ENCODE results near the gene BARHL1. TPM values are rescaled to one million over a fixed set of nuclear protein-coding genes. Genes with fewer than 3 reads are reported as not detected.

Gene BARHL1
- total RNA-seq, 2 donors from 2014 or later: not detected

DNA sequence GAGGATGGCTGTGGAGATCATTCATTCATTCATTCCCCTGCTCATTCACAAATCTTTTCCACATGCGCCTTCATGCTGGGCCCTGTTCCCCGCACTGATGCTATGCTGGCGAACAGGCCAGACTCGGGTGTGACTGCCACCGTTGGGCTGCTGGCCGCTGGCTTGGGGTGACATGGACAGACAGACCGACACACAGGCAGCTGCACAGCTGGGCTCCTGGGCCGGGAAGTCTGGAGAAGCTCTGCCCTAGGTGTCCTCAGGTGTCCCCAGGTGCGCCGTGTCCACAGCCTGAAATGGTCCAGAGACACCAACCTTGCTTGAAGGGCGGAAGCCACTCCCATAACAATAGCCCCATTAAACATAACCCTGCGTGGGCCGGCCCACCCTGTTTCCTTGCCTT, 35.0 kb upstream of the BARHL1 start:
- Mint-ChIP-seq H3K36me3 (ENCODE audit: insufficient read depth in 2 of 2) (no peaks in the 10 kb centered on the region), H3K27ac (no peak overlapping the region), H3K4me1 (ENCODE audit: low read depth) (no peaks in the 10 kb centered on the region), H3K27me3 (ENCODE audit: low read depth) (peaks cover 6% of the 10 kb centered on the region), H3K9me3 (no peaks in the 10 kb centered on the region), H3K4me3 (no peak overlapping the region)
- DNase-seq (no peak), ATAC-seq (replicated peaks in 1 of 2) (no peak)

DNA sequence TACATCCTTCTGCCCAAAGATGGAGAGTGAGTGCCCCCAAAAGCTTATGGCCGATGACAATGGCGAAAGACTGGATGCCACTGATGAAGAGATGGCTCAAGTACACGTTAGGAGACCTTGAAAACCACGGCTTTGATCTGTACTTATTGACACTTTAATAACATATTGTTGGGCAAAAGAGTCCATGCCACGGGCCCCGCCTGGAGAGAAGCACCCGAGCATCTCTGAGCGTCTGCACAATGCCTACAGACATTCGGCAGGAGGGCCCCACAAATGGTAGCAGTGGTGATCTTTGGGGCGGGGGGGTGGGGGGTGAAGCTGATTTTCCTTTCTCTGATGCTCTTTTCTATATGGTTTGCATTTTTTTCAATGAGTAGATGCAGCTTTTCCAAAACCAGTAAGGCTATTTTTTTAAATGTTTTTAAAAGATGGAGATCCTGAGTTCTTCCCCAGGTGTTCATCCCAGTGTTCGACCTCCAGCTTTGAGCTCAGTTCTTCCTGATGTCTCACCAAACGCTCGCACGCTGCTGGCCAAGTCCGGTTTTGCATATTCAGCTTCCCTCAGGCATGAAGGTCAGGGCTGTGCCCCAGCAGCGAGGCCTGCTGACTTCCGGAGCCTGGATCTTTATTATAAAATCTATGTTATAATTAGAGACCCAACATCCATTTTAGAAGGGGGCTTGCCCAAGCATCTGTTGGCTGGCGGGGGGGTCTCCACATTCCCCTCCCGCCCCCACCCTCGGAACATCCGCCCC, 34.3 kb upstream of the BARHL1 start:
- Mint-ChIP-seq H3K27ac (no peak overlapping the region), H3K27me3 (ENCODE audit: low read depth) (peaks cover 6% of the 10 kb centered on the region), H3K4me1 (ENCODE audit: low read depth) (no peaks in the 10 kb centered on the region), H3K36me3 (ENCODE audit: insufficient read depth in 2 of 2) (no peaks in the 10 kb centered on the region), H3K9me3 (no peaks in the 10 kb centered on the region), H3K4me3 (no peak overlapping the region)
- DNase-seq: no peak
- ATAC-seq (replicated peaks in 1 of 2): no peak

- peaks cover 6% of the 10 kb centered on the region for H3K27me3 Mint-ChIP-seq (ENCODE audit: low read depth)
- no peak overlapping the region for H3K4me3 Mint-ChIP-seq
- DNase-seq (no peak), ATAC-seq (replicated peaks in 1 of 2) (no peak)
- no peaks in the 10 kb centered on the region for H3K9me3 Mint-ChIP-seq
- H3K4me1 Mint-ChIP-seq (ENCODE audit: low read depth): no peaks in the 10 kb centered on the region
- no peaks in the 10 kb centered on the region for H3K36me3 Mint-ChIP-seq (ENCODE audit: insufficient read depth in 2 of 2)
- no peak overlapping the region for H3K27ac Mint-ChIP-seq
Observed at GRCh38 chr9:132548751-132549640, 33.4 kb upstream of the BARHL1 start.

DNA sequence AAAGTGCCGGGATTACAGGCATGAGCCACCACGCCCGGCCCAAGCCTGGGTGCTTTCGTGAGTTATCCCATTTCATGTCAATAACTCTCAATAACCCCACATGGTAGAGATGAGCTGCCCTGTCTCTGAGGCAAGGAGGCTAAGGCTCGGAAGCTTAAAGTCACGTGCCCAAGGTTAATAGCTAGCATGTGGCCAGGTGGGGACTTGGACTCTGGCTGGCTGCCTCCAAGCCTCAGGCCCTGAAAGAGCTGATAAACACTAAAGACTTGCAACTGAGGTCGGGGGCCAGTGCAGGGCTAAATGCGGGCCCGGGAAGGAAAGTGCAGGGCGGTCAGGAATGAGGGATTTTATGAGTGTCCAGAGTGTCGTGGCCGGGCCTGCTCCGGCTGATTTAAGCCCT, 30.9 kb upstream of the BARHL1 start:
- peaks cover 6% of the 10 kb centered on the region for H3K27me3 Mint-ChIP-seq (ENCODE audit: low read depth)
- DNase-seq (no peak), ATAC-seq (replicated peaks in 1 of 2) (no peak)
- no peak overlapping the region for H3K4me3 Mint-ChIP-seq
- H3K36me3 Mint-ChIP-seq (ENCODE audit: insufficient read depth in 2 of 2): no peaks in the 10 kb centered on the region
- no peak overlapping the region for H3K27ac Mint-ChIP-seq
- no peaks in the 10 kb centered on the region for H3K4me1 Mint-ChIP-seq (ENCODE audit: low read depth)
- no peaks in the 10 kb centered on the region for H3K9me3 Mint-ChIP-seq

DNA sequence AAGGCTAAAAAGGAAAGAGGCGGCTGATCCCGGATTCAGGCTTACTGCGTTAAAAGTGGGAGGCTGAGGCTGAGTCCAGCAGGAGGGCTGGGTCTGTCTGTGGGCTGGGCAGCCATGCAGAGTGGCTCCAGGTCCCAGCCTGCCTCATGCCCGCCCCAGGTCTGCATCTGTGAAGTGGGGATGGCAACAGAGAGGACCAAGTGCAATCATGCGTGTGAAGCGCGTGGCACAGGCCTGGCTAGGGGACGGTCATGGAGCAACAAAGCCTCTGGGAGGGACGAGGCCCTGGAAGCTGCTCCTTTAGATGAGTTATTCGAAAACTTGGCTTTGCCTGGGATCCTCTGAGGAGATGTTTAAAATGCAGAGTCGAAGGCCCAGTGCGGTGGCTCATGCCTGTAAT, 30.4 kb upstream of the BARHL1 start:
- Mint-ChIP-seq H3K4me1 (ENCODE audit: low read depth) (no peaks in the 10 kb centered on the region), H3K4me3 (no peak overlapping the region), H3K27ac (no peak overlapping the region), H3K36me3 (ENCODE audit: insufficient read depth in 2 of 2) (no peaks in the 10 kb centered on the region), H3K27me3 (ENCODE audit: low read depth) (peaks cover 6% of the 10 kb centered on the region), H3K9me3 (no peaks in the 10 kb centered on the region)
- ATAC-seq (replicated peaks in 1 of 2) (no peak), DNase-seq (no peak)

DNA sequence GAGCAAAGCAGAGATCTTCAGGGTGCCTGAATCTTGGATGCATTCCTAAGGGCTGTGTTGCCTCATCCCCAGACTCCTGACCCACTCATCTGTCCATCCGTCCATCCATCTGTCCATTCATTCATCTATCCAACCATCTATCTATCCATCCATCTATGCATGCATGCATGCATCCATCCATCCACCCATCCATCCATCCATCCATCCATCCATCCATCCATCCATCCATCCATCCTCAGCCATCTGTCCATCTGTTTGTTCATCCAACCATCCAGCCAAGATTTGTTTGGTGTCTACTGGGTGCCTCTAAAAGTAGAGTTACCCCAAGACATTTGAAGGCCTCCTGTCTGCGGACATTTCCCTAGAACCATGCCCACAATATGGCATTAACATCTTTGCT, 27.7 kb upstream of the BARHL1 start:
- Mint-ChIP-seq H3K9me3 (peaks cover 0 to 2% of the 10 kb centered on the region in 2 donors), H3K27ac (no peak overlapping the region), H3K4me3 (no peak overlapping the region), H3K36me3 (ENCODE audit: insufficient read depth in 2 of 2) (peaks cover 0 to 2% of the 10 kb centered on the region in 2 donors), H3K27me3 (ENCODE audit: low read depth) (peaks cover 11% of the 10 kb centered on the region), H3K4me1 (ENCODE audit: low read depth) (no peaks in the 10 kb centered on the region)
- ATAC-seq (replicated peaks in 1 of 2) (no peak), DNase-seq (no peak)

DNA sequence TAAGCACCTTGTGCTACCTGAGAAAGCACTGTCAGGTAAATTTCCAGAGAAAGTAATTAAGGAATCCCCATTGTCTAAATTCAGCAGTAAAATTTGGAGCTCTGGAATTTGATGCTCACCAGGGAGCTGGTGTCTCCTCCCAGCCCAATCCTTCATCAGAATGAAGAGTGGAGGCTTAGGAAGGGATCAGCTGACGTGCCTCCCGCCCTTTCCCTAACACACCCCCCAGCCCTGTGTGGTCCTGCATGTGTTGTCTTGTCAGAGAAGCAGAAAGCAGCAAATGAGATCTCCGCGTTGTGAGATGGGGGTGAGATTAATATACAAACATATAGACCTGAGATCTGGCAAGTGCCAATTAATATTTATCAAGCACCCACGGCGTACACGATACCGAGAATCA, 26.9 kb upstream of the BARHL1 start:
- Mint-ChIP-seq H3K36me3 (ENCODE audit: insufficient read depth in 2 of 2) (peaks cover 0 to 2% of the 10 kb centered on the region in 2 donors), H3K27ac (no peak overlapping the region), H3K9me3 (peaks cover 0 to 2% of the 10 kb centered on the region in 2 donors), H3K4me3 (no peak overlapping the region), H3K4me1 (ENCODE audit: low read depth) (no peaks in the 10 kb centered on the region), H3K27me3 (ENCODE audit: low read depth) (peaks cover 18% of the 10 kb centered on the region)
- DNase-seq (no peak), ATAC-seq (replicated peaks in 1 of 2) (no peak)

GRCh38 chr9:132556235-132556634, 26.2 kb upstream of the BARHL1 start:
- Mint-ChIP-seq H3K27ac (no peak overlapping the region), H3K4me3 (no peak overlapping the region), H3K4me1 (ENCODE audit: low read depth) (no peaks in the 10 kb centered on the region), H3K36me3 (ENCODE audit: insufficient read depth in 2 of 2) (peaks cover 0 to 2% of the 10 kb centered on the region in 2 donors), H3K27me3 (ENCODE audit: low read depth) (peaks cover 26% of the 10 kb centered on the region), H3K9me3 (peaks cover 0 to 2% of the 10 kb centered on the region in 2 donors)
- no peak for ATAC-seq (replicated peaks in 1 of 2)
- no peak for DNase-seq

DNA sequence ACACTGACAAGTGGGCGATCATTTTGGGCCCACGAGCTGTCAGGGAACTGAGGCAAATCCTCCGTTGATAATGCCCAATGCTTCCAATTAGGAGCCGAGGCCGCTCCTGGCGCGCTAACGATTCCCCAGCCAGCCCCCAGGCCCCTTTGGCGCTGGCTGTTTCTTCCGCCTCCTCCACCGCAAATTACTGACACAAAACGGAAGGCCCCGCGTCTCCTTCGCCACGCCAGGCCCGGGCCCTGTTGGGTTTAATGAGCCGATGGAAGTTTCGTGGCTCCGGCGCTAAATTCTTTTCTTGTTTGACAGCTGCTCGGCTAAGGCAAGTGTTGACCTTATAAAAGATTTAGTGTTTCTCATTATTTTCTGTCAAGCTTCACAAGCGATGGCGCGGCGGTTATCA, 25.7 kb upstream of the BARHL1 start:
- no peak for DNase-seq
- ATAC-seq (replicated peaks in 1 of 2): no peak
- no peaks in the 10 kb centered on the region for H3K4me1 Mint-ChIP-seq (ENCODE audit: low read depth)
- H3K27ac Mint-ChIP-seq: no peak overlapping the region
- peaks cover 0 to 2% of the 10 kb centered on the region in 2 donors for H3K9me3 Mint-ChIP-seq
- no peak overlapping the region for H3K4me3 Mint-ChIP-seq
- peaks cover 0 to 2% of the 10 kb centered on the region in 2 donors for H3K36me3 Mint-ChIP-seq (ENCODE audit: insufficient read depth in 2 of 2)
- H3K27me3 Mint-ChIP-seq (ENCODE audit: low read depth): peaks cover 26% of the 10 kb centered on the region

- DNase-seq (no peak), ATAC-seq (replicated peaks in 1 of 2) (no peak)
- H3K27me3 Mint-ChIP-seq (ENCODE audit: low read depth): peaks cover 26% of the 10 kb centered on the region
- peaks cover 0 to 2% of the 10 kb centered on the region in 2 donors for H3K9me3 Mint-ChIP-seq
- H3K4me1 Mint-ChIP-seq (ENCODE audit: low read depth): no peaks in the 10 kb centered on the region
- H3K4me3 Mint-ChIP-seq: no peak overlapping the region
- no peak overlapping the region for H3K27ac Mint-ChIP-seq
- peaks cover 0 to 2% of the 10 kb centered on the region in 2 donors for H3K36me3 Mint-ChIP-seq (ENCODE audit: insufficient read depth in 2 of 2)
Observed at GRCh38 chr9:132557159-132557558, 25.2 kb upstream of the BARHL1 start.

DNA sequence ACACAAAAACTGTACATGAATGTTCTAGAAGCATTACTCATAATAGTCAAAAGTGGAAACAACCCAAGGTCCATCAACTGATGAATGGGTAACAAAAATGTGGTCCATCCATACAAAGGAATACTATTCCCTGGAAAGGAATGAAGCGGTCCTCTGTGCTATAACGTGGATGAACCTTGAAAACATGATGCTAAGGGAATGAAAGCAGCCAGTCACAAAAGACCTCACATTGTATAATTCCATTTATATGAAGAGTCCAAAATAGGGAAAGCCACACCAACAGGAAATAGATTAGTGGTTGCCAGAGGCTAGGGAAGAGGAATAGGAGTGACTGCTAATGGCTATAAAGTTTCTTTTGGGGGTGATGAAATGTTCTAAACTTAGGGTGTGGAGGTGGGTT, 22.7 kb upstream of the BARHL1 start:
- DNase-seq: no peak
- Mint-ChIP-seq H3K27me3 (ENCODE audit: low read depth) (peaks cover 35% of the 10 kb centered on the region), H3K4me1 (ENCODE audit: low read depth) (no peaks in the 10 kb centered on the region), H3K36me3 (ENCODE audit: insufficient read depth in 2 of 2) (peaks cover 0 to 2% of the 10 kb centered on the region in 2 donors), H3K9me3 (peaks cover 0 to 2% of the 10 kb centered on the region in 2 donors), H3K27ac (peak overlapping the region; percentile 33), H3K4me3 (no peak overlapping the region)
- no peak for ATAC-seq (replicated peaks in 1 of 2)

DNA sequence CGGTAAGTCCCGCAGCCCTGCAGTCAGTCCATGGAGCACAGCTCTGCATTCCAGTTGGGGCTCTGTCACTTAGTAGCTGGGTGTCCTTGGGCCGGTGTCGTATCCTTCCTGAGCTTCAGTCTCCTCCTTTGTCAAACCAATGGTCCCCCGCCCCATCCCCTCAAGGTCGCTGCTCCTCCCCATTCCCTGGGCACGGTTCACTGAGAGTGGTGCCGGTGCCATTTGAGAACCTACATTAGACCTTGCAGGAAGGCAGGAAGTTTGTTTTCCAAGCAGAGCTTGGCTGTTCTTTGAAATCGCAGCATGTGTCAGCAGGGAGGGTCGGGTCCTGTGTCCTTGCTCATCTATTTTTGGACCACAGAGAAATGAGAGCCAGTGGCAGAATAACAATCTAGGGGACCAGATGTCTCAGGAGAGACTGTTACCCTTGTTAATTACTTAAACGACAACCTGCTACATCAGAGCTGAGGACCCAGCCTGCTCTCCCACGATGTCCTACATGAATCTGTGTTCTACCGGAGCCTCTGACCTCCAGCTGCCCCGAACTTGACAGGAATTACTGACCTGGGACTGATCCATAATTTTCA, 21.7 kb upstream of the BARHL1 start:
- peaks cover 35% of the 10 kb centered on the region for H3K27me3 Mint-ChIP-seq (ENCODE audit: low read depth)

GRCh38 chr9:132562306-132562573, 20.2 kb upstream of the BARHL1 start:
- peaks cover 35% of the 10 kb centered on the region for H3K27me3 Mint-ChIP-seq (ENCODE audit: low read depth)
- ATAC-seq (replicated peaks in 1 of 2): no peak
- no peak overlapping the region for H3K27ac Mint-ChIP-seq
- H3K36me3 Mint-ChIP-seq (ENCODE audit: insufficient read depth in 2 of 2): peaks cover 0 to 2% of the 10 kb centered on the region in 2 donors
- DNase-seq: no peak
- H3K4me1 Mint-ChIP-seq (ENCODE audit: low read depth): no peaks in the 10 kb centered on the region
- H3K4me3 Mint-ChIP-seq: no peak overlapping the region
- peaks cover 0 to 2% of the 10 kb centered on the region in 2 donors for H3K9me3 Mint-ChIP-seq

More for the DNA sequence above, 21.7 kb upstream of the BARHL1 start:
- ATAC-seq (replicated peaks in 1 of 2): no peak
- no peaks in the 10 kb centered on the region for H3K4me1 Mint-ChIP-seq (ENCODE audit: low read depth)
- H3K27ac Mint-ChIP-seq: no peak overlapping the region
- H3K9me3 Mint-ChIP-seq: peaks cover 0 to 2% of the 10 kb centered on the region in 2 donors
- DNase-seq: no peak
- peaks cover 0 to 2% of the 10 kb centered on the region in 2 donors for H3K36me3 Mint-ChIP-seq (ENCODE audit: insufficient read depth in 2 of 2)
- H3K4me3 Mint-ChIP-seq: no peak overlapping the region
